ENCODE results near the gene GET4.
"Not testable (repeated sequence)": the region's sequence is repeated elsewhere in the genome, so short reads cannot be mapped to it uniquely, and the experiment has no call there.

The GET4 gene

DNA sequence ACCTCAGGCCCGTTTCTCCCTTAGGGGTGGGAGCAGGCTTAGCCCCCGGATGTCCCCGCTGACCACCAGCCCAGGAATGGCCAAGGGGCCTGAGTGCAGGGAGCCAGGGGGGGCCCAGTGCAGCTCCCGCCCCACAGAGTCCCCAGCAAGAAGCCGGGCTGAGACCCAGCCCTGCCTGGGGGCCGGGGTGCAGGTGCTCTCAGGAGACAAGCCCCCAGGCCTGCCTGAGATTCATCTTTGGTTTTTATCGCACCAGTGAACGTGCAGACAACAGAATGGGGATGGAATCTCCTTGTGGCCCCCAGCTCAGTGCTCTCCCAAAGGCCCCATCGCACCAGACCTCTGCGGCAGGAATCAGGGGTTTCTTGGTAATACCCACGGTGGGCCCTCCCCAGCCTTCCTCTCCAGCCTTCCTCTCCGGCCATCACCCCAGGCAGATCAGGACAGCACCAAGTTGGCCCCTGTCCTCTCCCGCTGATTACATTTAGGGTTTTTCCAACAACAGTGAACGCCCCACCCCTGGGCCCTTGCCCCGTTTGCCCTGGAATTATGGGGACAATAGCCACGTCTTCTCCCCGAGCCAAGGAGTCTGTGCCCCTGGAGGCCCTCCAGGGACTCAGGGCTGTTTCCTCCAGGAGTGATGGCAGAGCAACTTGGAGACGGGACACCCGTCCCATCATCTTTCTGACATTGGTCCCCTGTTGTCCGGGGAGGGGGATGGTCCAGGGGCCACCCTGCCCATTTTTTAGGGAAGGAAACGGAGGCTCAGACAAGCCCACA lies 55.7 kb downstream of the GET4 start:
- peaks cover 6% of the 10 kb centered on the region for H3K4me1 ChIP-seq (ENCODE audit: control insufficient read depth, insufficient read depth, low read length)
- peaks cover 3% of the 10 kb centered on the region for H3K36me3 ChIP-seq (ENCODE audit: control insufficient read depth, insufficient read depth, low read length)
- H3K4me3 ChIP-seq (ENCODE audit: low read length): no peak overlapping the region
- H3K27me3 ChIP-seq (ENCODE audit: control insufficient read depth, insufficient read depth, low read length): no peaks in the 10 kb centered on the region
- no peak overlapping the region for H3K9ac ChIP-seq (ENCODE audit: low read length)
- H3K27ac ChIP-seq (ENCODE audit: low read depth, low read length): no peak overlapping the region

DNA sequence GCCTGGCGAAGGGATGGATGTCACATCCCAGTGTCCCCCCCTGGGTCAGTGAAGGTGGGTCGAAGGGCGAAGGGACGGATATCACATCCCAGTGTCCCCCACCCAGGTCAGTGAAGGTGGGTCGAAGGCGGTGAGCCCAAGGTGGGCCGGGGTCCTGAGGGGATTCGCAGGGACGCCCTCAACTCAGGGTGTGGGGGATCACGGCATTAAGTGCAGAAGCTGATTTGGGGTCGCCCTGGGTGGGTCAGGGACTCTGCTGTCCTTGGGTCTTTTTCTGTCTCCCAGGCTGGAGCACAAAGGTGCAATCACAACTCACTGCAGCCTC lies 56.3 kb downstream of the GET4 start:
- Histone ChIP-seq H3K4me1 (ENCODE audit: control insufficient read depth, insufficient read depth, low read length) (peaks cover 6% of the 10 kb centered on the region), H3K27ac (ENCODE audit: low read depth, low read length) (no peak overlapping the region), H3K4me3 (ENCODE audit: low read length) (no peak overlapping the region), H3K27me3 (ENCODE audit: control insufficient read depth, insufficient read depth, low read length) (no peaks in the 10 kb centered on the region), H3K36me3 (ENCODE audit: control insufficient read depth, insufficient read depth, low read length) (peaks cover 3% of the 10 kb centered on the region), H3K9ac (ENCODE audit: low read length) (no peak overlapping the region)

DNA sequence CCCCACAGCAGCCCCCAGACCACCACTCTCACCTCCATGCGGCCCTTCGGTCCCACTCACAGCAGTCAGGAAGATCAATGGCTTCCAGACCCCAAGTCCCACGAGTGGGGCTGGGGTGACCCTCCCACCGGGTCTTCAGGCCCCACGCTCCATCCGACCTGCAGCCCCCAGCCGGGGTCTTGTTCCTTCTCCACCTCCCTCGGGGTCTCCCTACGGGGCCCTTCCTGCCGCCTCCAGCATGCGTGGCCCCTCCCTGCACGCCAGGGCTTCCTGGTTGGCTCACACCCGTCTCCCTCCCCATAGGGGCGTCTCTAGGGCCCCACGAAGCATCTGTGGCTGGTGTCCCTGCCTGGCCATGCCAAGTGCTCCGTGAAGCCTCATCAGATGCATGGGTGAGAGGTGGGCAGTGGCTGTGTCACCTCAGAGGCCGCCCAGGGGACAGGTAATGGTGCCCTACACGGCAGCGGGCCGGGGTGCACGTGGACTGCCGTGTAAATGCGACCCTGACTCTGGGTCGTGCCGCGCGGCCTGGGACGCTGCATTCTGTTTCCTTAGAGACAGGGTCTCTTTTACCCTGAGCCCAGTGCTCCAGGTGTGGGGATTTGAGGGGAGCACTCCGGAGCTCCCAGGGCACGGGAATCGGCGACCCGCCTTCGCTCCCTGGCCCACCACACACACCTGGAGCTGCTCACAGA lies 58.3 kb downstream of the GET4 start:
- Histone ChIP-seq H3K36me3 (ENCODE audit: control insufficient read depth, insufficient read depth, low read length) (peaks cover 3% of the 10 kb centered on the region), H3K4me1 (ENCODE audit: control insufficient read depth, insufficient read depth, low read length) (no peaks in the 10 kb centered on the region), H3K27ac (ENCODE audit: low read depth, low read length) (no peak overlapping the region), H3K27me3 (ENCODE audit: control insufficient read depth, insufficient read depth, low read length) (no peaks in the 10 kb centered on the region), H3K9ac (ENCODE audit: low read length) (no peak overlapping the region), H3K4me3 (ENCODE audit: low read length) (no peak overlapping the region)

DNA sequence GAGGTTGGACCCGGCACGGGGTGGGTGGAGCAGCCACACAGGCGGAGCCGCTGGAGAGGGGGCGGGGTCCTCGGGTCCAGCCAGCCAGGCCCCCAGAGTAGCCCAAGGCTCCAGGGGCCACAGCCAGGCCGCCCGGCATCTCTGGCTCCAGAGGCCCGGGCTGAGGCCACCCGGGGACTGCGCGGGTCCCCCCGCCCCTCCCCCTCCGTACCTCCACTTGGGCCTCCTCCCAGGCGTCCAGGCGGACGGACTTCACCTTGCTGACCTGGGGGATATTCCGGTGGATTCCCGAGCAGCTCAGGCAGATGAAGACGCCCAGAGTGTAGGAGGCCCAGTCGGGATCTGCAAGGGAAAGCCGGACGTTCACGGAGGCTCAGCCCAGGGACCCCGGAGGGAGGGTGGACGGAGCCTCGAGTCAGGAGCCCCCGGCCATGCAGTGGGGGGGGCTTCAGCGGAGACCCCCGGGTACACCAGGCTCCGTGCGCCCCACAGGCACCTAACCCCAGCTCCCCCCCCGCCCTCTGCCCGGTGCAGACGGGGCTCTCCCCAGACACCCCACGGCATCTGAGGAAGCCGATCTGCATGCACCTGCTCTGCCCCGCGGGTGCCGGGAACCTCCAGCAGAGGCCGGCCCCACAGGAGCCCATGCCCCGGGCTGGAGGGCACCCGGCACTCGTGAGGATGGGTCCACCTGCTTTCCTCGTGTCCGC lies 59.0 kb downstream of the GET4 start:
- H3K27ac ChIP-seq (ENCODE audit: low read depth, low read length): no peak overlapping the region
- H3K27me3 ChIP-seq (ENCODE audit: control insufficient read depth, insufficient read depth, low read length): no peaks in the 10 kb centered on the region
- H3K4me1 ChIP-seq (ENCODE audit: control insufficient read depth, insufficient read depth, low read length): no peaks in the 10 kb centered on the region
- no peak overlapping the region for H3K4me3 ChIP-seq (ENCODE audit: low read length)
- peaks cover 3% of the 10 kb centered on the region for H3K36me3 ChIP-seq (ENCODE audit: control insufficient read depth, insufficient read depth, low read length)
- no peak overlapping the region for H3K9ac ChIP-seq (ENCODE audit: low read length)

DNA sequence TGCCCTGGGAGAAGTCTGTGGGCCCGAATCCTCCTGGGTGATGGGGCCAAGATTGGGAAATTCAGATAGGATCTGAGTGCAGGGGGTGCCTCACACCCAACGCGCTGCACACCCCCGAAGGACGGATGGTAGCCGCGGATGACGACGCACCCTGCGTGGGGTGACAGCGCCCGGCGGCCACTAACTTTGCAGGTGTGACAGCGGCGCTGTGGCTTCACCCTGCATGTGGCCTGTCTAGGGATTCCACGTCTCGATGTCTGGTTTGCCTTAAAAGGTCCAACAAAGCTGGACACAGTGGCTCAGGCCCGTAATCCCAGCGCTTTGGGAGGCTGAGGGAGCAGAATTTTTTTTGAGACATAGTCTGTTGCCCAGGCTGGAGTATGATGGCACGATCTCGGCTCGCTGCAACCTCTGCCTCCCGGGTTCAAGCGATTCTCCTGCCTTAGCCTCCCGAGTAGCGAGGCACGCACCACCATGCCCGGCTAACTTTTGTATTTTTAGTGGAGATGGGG lies 59.6 kb downstream of the GET4 start:
- Histone ChIP-seq H3K9ac (ENCODE audit: low read length) (no peak overlapping the region), H3K27me3 (ENCODE audit: control insufficient read depth, insufficient read depth, low read length) (no peaks in the 10 kb centered on the region), H3K4me3 (ENCODE audit: low read length) (no peak overlapping the region), H3K27ac (ENCODE audit: low read depth, low read length) (no peak overlapping the region), H3K36me3 (ENCODE audit: control insufficient read depth, insufficient read depth, low read length) (peaks cover 3% of the 10 kb centered on the region), H3K4me1 (ENCODE audit: control insufficient read depth, insufficient read depth, low read length) (no peaks in the 10 kb centered on the region)

DNA sequence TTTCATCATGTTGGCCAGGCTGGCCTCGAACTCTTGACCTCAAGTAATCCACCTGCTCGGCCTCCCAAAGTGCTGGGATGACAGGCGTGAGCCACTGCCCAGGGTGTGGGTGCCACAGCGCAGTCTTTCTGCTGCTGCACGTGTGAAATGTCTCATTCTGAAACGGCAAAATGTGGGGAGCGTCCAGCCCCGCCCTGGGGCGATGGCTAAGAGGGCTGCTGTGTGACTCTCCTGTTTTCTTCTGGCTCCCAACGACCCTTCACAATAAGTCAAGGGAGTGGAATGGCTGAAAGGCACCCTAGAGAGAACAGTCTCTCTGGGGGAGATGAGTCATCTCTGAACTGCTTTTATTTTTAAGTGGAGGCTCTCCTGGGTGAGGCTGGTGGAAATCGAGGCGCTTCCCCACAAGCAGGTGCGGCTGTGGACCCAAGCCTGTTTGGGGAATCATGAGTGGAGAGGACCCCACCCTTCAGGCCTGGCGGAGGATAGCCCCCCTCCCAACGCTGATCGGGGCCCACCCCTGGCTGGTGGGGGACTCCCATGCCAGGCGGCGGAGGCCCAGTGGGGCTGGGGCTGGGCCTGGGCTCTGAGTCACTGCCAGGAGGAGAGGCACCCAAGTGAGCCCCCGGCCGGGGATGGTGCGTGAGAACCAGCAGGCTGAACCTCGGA lies 60.2 kb downstream of the GET4 start:
- no peaks in the 10 kb centered on the region for H3K4me1 ChIP-seq (ENCODE audit: control insufficient read depth, insufficient read depth, low read length)
- peaks cover 3% of the 10 kb centered on the region for H3K36me3 ChIP-seq (ENCODE audit: control insufficient read depth, insufficient read depth, low read length)
- no peak overlapping the region for H3K4me3 ChIP-seq (ENCODE audit: low read length)
- H3K9ac ChIP-seq (ENCODE audit: low read length): no peak overlapping the region
- H3K27me3 ChIP-seq (ENCODE audit: control insufficient read depth, insufficient read depth, low read length): no peaks in the 10 kb centered on the region
- H3K27ac ChIP-seq (ENCODE audit: low read depth, low read length): no peak overlapping the region

DNA sequence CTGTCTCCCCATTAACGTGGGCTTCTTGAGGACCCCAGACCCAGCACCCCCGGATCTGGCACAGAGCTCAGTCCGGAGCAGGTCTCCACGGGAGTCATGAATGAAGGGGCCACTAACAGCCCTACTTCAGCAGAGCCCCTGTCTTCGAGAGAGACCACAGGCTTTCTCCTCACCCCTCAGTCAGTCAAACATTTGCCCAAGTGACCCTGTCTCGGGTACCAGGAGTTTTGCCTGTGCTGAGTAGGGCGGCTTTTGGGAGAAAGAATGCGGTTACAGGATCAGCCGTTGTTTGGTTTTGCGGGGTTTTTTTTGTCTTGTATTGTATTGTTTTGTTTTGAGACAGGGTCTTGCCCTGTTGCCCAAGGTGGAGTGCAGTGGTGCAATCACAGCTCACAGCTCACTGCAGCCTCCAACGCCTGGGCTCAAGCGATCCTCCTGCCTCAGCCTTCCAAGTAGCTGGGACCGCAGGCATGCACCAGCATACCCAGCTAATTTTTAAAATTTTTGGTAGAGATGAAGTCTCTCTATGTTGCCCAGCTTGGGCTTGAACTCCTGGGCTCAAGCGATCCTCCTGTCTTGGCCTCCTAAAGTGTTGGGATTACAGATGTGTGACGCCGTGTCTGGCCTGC lies 61.6 kb downstream of the GET4 start:
- no peak overlapping the region for H3K27ac ChIP-seq (ENCODE audit: low read depth, low read length)
- H3K4me3 ChIP-seq (ENCODE audit: low read length): no peak overlapping the region
- no peaks in the 10 kb centered on the region for H3K4me1 ChIP-seq (ENCODE audit: control insufficient read depth, insufficient read depth, low read length)
- no peaks in the 10 kb centered on the region for H3K27me3 ChIP-seq (ENCODE audit: control insufficient read depth, insufficient read depth, low read length)
- H3K9ac ChIP-seq (ENCODE audit: low read length): no peak overlapping the region
- peaks cover 3% of the 10 kb centered on the region for H3K36me3 ChIP-seq (ENCODE audit: control insufficient read depth, insufficient read depth, low read length)

DNA sequence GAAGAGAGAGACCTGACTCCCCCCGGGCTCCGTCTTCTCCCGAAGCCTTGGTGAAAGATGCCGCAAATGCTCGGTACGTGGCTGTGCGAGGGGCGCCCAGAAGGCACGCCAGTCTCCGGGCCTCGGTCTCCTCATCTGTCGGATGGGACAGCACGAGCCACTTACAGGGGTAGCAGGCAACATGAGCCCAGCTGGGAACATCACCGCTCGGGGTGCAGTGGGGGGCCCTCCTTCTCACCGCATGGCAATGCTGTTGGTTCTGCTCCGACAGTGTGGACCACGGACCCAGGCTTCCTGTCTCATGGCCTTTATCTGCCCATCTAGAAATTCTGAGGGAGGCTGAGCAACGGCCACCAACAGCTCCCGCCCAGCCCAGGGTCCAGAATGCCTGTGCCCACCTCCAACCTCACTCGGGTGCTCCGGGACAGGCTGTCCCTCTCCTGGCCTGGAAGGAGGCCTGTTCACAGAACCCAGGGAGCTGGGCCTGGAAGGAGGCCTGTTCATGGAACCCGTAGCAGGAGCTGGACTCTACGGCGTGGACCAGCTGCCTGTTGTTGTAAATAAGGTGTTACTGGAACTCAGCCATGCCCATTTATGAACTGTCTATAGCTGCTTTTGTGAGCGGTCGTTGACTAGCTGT lies 62.3 kb downstream of the GET4 start:
- Histone ChIP-seq H3K27me3 (ENCODE audit: control insufficient read depth, insufficient read depth, low read length) (no peaks in the 10 kb centered on the region), H3K36me3 (ENCODE audit: control insufficient read depth, insufficient read depth, low read length) (peaks cover 3% of the 10 kb centered on the region), H3K9ac (ENCODE audit: low read length) (no peak overlapping the region), H3K4me1 (ENCODE audit: control insufficient read depth, insufficient read depth, low read length) (no peaks in the 10 kb centered on the region), H3K27ac (ENCODE audit: low read depth, low read length) (no peak overlapping the region), H3K4me3 (ENCODE audit: low read length) (no peak overlapping the region)

DNA sequence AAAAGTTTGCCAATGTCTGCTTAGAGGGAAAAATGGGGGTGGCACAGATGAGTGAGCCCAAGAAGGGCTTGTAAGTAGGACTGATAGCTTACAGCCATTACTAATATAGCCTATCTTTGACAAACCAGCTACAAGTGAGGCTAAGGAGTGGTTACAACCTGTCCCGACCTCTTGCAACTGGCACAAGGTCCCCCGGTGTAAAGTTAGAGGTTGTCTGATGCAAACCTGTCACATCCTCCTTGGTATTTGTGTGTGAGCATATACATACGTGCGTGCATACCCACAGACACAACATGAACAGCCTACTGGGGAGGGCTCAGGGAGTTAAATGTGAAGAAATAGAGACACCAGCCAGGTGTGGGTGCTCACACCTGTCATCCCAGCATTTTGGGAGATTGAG lies 63.5 kb downstream of the GET4 start:
- no peaks in the 10 kb centered on the region for H3K4me1 ChIP-seq (ENCODE audit: control insufficient read depth, insufficient read depth, low read length)
- no peak overlapping the region for H3K4me3 ChIP-seq (ENCODE audit: low read length)
- H3K27me3 ChIP-seq (ENCODE audit: control insufficient read depth, insufficient read depth, low read length): no peaks in the 10 kb centered on the region
- H3K27ac ChIP-seq (ENCODE audit: low read depth, low read length): no peak overlapping the region
- no peak overlapping the region for H3K9ac ChIP-seq (ENCODE audit: low read length)
- H3K36me3 ChIP-seq (ENCODE audit: control insufficient read depth, insufficient read depth, low read length): no peaks in the 10 kb centered on the region

DNA sequence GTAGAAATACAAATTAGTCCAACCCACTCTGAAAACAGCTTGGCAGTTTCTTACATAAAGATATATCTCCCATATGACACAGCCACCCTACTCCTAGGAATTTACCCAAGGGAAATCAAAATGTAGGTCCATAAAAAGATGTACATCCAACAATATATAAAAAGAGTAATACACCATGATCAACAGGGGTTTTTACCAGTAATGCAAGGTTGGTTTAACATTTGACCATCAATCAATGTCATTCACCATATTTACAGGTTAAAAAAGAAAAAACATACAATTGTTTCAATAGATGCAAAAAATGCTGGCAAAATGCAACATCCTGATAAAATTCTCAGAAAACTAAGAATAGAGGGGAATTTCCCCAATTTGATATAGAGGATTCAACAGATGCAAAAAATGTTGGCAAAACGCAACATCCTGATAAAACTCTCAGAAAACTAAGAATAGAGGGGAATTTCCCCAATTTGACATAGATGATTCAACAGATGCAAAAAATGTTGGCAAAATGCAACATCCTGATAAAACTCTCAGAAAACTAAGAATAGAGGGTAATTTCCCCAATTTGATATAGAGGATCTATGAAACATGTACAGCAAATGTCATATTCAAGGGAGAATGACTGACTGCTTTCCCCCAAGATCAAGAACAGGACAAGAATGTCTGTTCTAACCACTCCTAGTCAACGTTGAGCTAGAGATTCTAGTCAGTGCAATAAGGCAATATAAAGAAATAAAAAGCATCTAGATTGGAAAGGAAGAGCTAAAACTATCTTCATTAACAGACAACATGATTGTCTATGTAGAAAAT lies 64.5 kb downstream of the GET4 start:
- Histone ChIP-seq H3K9ac (ENCODE audit: low read length) (no peak overlapping the region), H3K36me3 (ENCODE audit: control insufficient read depth, insufficient read depth, low read length) (no peaks in the 10 kb centered on the region), H3K4me3 (ENCODE audit: low read length) (no peak overlapping the region), H3K27me3 (ENCODE audit: control insufficient read depth, insufficient read depth, low read length) (no peaks in the 10 kb centered on the region), H3K4me1 (ENCODE audit: control insufficient read depth, insufficient read depth, low read length) (no peaks in the 10 kb centered on the region), H3K27ac (ENCODE audit: low read depth, low read length) (no peak overlapping the region)

DNA sequence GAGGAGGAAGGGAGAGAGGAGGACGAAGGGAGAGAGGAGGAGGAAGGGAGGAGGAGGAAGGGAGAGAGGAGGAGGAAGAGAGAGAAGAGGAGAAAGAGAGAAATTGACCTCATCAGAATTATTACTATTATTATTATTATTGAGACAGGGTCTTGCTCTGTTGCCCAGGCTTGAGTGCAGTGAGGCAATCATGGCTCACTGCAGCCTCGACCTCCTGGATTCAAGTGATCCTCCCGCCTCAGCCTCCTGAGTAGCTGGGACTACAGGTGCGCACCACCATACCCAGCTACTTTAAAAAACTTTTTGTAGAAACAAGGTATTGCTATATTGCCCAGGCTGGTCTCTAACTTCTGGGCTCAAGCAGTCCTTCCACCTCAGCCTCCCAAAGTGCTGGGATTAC lies 67.4 kb downstream of the GET4 start:
- not testable (repeated sequence) for H3K27me3 ChIP-seq (ENCODE audit: control insufficient read depth, insufficient read depth, low read length); H3K4me1 ChIP-seq (ENCODE audit: control insufficient read depth, insufficient read depth, low read length)

More for the DNA sequence above, 67.4 kb downstream of the GET4 start:
- H3K36me3 ChIP-seq (ENCODE audit: control insufficient read depth, insufficient read depth, low read length); H3K9ac ChIP-seq (ENCODE audit: low read length); H3K27ac ChIP-seq (ENCODE audit: low read depth, low read length); H3K4me3 ChIP-seq (ENCODE audit: low read length): not testable (repeated sequence)
